A673 (cell line): ENCODE results near the gene S100A16. TPM values are rescaled to one million over a fixed set of nuclear protein-coding genes. Genes with fewer than 3 reads are reported as not detected.

Source experiments
- BruUV-seq: library from RNA; stranded (reverse); fragments of 400-500 nt; replicated peaks from 2 replicates; lab custom pipeline; 2021; lab: Mats Ljungman, UMichigan
- CTCF ChIA-PET: fragments of 300-600 bp; sonication (Branson Sonifier 250); formaldehyde crosslinking; loops from one replicate; lab custom pipeline; 2022; ENCODE audit warnings: antibody characterized with exemption; lab: Charles Lee
- POLR2A ChIA-PET: fragments of 300-600 bp; sonication (Branson Sonifier 250); formaldehyde crosslinking; loops from one replicate; lab custom pipeline; 2022; ENCODE audit warnings: antibody characterized with exemption; ENCODE audit not compliant: low non-redundant PET; lab: Charles Lee
- DNase-seq: peaks from one replicate; pipeline ENCODE4 v3.0.0-alpha.2; 2015; ENCODE audit warnings: low spot score
- H3K27ac ChIP-seq: fragments of 200-600 bp; sonication (generic); 2 replicates; pipeline ENCODE4 v1.5.1; 2016; ENCODE audit warnings: mixed run types, low read depth, mild to moderate bottlenecking, mixed read lengths, antibody characterized with exemption, low read length; ENCODE audit not compliant: poor library complexity, severe bottlenecking
- H3K27me3 ChIP-seq: fragments of 200-600 bp; sonication (generic); replicated peaks from 2 replicates; pipeline ENCODE4 v1.6.1; 2017; ENCODE audit warnings: mixed run types, low read depth, mild to moderate bottlenecking, mixed read lengths, antibody characterized with exemption, low read length; ENCODE audit not compliant: insufficient read depth, poor library complexity
- H3K36me3 ChIP-seq: fragments of 200-600 bp; sonication (generic); 2 replicates; pipeline ENCODE4 v1.6.1; 2016; ENCODE audit warnings: mixed run types, mild to moderate bottlenecking, mixed read lengths, antibody characterized with exemption, low read length; ENCODE audit not compliant: insufficient read depth, poor library complexity, severe bottlenecking
- H3K4me1 ChIP-seq: fragments of 200-600 bp; sonication (generic); 2 replicates; pipeline ENCODE4 v1.6.1; 2017; ENCODE audit warnings: mixed run types, mild to moderate bottlenecking, mixed read lengths, antibody characterized with exemption, low read length; ENCODE audit not compliant: insufficient read depth, poor library complexity, severe bottlenecking
- H3K4me3 ChIP-seq: fragments of 200-600 bp; sonication (generic); 2 replicates; pipeline ENCODE4 v1.5.1; 2016; ENCODE audit warnings: low read depth, mixed run types, mild to moderate bottlenecking, mixed read lengths, low read length; ENCODE audit not compliant: poor library complexity, severe bottlenecking
- H3K9me3 ChIP-seq: fragments of 200-600 bp; sonication (generic); 2 replicates; pipeline ENCODE4 v1.6.1; 2016; ENCODE audit warnings: mixed run types, low read depth, mild to moderate bottlenecking, mixed read lengths, antibody characterized with exemption, low read length; ENCODE audit not compliant: poor library complexity, severe bottlenecking
- CTCF ChIP-seq: fragments of 300-800, 200-600 bp; sonication (generic); conservative IDR thresholded peaks from 2 replicates; pipeline ENCODE4 v1.5.1; 2017; ENCODE audit warnings: low read depth, mild to moderate bottlenecking, antibody characterized with exemption, low read length, moderate library complexity, mixed read lengths
- EZH2 ChIP-seq: fragments of 200-600 bp; sonication (generic); IDR thresholded peaks from 2 replicates; pipeline ENCODE4 v1.6.1; 2017; ENCODE audit warnings: borderline replicate concordance, low read depth, mild to moderate bottlenecking, mixed read lengths, antibody characterized with exemption, low read length; ENCODE audit not compliant: poor library complexity, severe bottlenecking
- intact Hi-C: fragments of 100-400 bp; cut with micrococcal nuclease; formaldehyde crosslinking; loops from one replicate; pipeline ENCODE4 v1.10.0; 2022; ENCODE audit not compliant: unreplicated experiment
- total RNA-seq: library from RNA; stranded (reverse); gene quantifications from 2 replicates; pipeline ENCODE4 v1.2.3, GENCODE V29; 2021

The S100A16 gene
- total RNA-seq, 1 experiment from 2014 or later = 0.43 TPM

- H3K36me3 ChIP-seq = peaks cover 27% of the 10 kb centered on the region
- no peak overlapping the region for H3K4me3 ChIP-seq
- intact Hi-C loops = no loop called here
- no TSS peak for BruUV-seq
- H3K27ac ChIP-seq = no peak overlapping the region
- ChIA-PET POLR2A (no interaction called here), CTCF (no interaction called here)
- H3K27me3 ChIP-seq = no peaks in the 10 kb centered on the region
- no peak for DNase-seq
- H3K9me3 ChIP-seq = no peaks in the 10 kb centered on the region
- no peak for TF ChIP-seq CTCF
- no peak for TF ChIP-seq EZH2
- H3K4me1 ChIP-seq = no peaks in the 10 kb centered on the region
These were observed 36.9 kb upstream of the S100A16 start for GRCh38 chr1:153649863-153650235.

- ChIA-PET POLR2A (no interaction called here), CTCF (no interaction called here)
- TF ChIP-seq CTCF (no peak), EZH2 (no peak)
- no peak overlapping the region for H3K4me3 ChIP-seq
- no TSS peak for BruUV-seq
- no peaks in the 10 kb centered on the region for H3K4me1 ChIP-seq
- H3K36me3 ChIP-seq = peaks cover 32% of the 10 kb centered on the region
- intact Hi-C loops = no loop called here
- no peak overlapping the region for H3K27ac ChIP-seq
- H3K9me3 ChIP-seq = no peaks in the 10 kb centered on the region
- DNase-seq = no peak
- H3K27me3 ChIP-seq = no peaks in the 10 kb centered on the region
These were observed 36.4 kb upstream of the S100A16 start for GRCh38 chr1:153649137-153649862.

GRCh38 chr1:153648000-153648643, 35.2 kb upstream of the S100A16 start:
- no peak overlapping the region for H3K4me3 ChIP-seq
- CTCF ChIA-PET = no interaction called here
- H3K4me1 ChIP-seq = no peaks in the 10 kb centered on the region
- no peak for DNase-seq
- peaks cover 44% of the 10 kb centered on the region for H3K36me3 ChIP-seq
- H3K9me3 ChIP-seq = no peaks in the 10 kb centered on the region
- H3K27me3 ChIP-seq = no peaks in the 10 kb centered on the region
- BruUV-seq = no TSS peak
- POLR2A ChIA-PET = interaction anchor here (0.6 kb wide), 1 partner anchor 15 kb away, joined by 4 read pairs; no protein-coding TSS in a partner anchor
- TF ChIP-seq CTCF = no peak
- no peak for TF ChIP-seq EZH2
- H3K27ac ChIP-seq = no peak overlapping the region
- intact Hi-C loops = no loop called here
